ENCODE measurements around the gene CRYBA1. TPM values are rescaled to one million over a fixed set of nuclear protein-coding genes. Genes with fewer than 3 reads are reported as not detected.

CRYBA1 gene
- total and polyA plus RNA-seq, 2 donors (not counting 3 experiments of a cell fraction or from before 2014, with no cell fraction given), result not detected

DNA sequence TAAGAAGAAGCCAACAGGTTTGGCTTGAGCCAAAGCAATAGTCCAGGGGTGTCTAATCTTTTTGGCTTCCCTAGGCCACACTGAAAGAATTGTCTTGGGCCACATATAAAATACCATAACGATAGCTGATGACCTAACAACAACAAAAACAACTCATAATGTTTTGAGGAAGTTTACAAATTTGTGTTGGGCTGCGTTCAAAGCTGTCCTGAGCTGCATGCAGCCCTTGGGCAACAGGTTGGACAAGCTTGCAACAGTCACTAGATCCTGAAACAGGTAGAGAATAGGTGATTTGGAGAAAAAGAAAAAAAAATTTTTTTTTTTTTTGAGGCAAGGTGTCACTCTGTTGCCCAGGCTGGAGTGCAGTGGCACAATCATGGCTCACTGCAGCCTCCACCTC, 4.5 kb downstream of the CRYBA1 start:
- Histone ChIP-seq H3K36me3 (ENCODE audit: control insufficient read depth in 2 of 2, extremely low read depth in 1 of 2, insufficient read depth in 2 of 2, low read length in 2 of 2) (no peaks in the 10 kb centered on the region), H3K27ac (ENCODE audit: insufficient read depth, low read depth, low read length) (no peak overlapping the region), H3K9me3 (replicated peaks; ENCODE audit: control insufficient read depth, insufficient read depth, low read length) (no peaks in the 10 kb centered on the region), H3K4me3 (replicated peaks in 1 of 3; ENCODE audit: insufficient read depth in 1 of 3, low read depth in 1 of 3, low read length in 3 of 3) (no peak overlapping the region), H3K4me1 (ENCODE audit: control insufficient read depth, extremely low read depth, insufficient read depth, low read length) (peaks cover 13% of the 10 kb centered on the region), H3K9ac (replicated peaks; ENCODE audit: extremely low read depth, insufficient read depth, low read length) (no peak overlapping the region), H3K9me1 (replicated peaks; ENCODE audit: control insufficient read depth, extremely low read depth, insufficient read depth, low read length) (no peaks in the 10 kb centered on the region), H2AFZ (ENCODE audit: low read depth, low read length) (no peak overlapping the region), H3K27me3 (ENCODE audit: control insufficient read depth in 2 of 2, insufficient read depth in 2 of 2, low read length in 2 of 2) (no peaks in the 10 kb centered on the region), H4K20me1 (replicated peaks; ENCODE audit: control insufficient read depth, extremely low read depth, insufficient read depth, low read length) (peaks cover 6% of the 10 kb centered on the region), H3K79me2 (ENCODE audit: control insufficient read depth, insufficient read depth, low read length) (no peaks in the 10 kb centered on the region), H3K4me2 (ENCODE audit: insufficient read depth, low read length) (no peak overlapping the region)
- ChIA-PET POLR2A (no interaction called here), CTCF (interaction anchor here (0.9 to 4.1 kb wide), 12 partner anchors 9 to 127 kb away, joined by 3 to 42 read pairs (median 3); partner anchors contain the start of gene MYO18A)
- no peak for DNase-seq (ENCODE audit: low read depth, low spot score)
- intact Hi-C loops (cut with micrococcal nuclease), result no loop called here
- dilution Hi-C loops (cut with MboI; ENCODE audit: extremely low pct_ligation_motif_present, low sequenced_read_pairs), result no loop called here
- BruUV-seq (replicated peaks), result no TSS peak
- no peak for FAIRE-seq
- TF ChIP-seq GATA2 (IDR thresholded peaks at IDR 0.05; ENCODE audit: insufficient read depth, insufficient read length, low read depth, low read length), result no peak
- TF ChIP-seq, protein P1, sequence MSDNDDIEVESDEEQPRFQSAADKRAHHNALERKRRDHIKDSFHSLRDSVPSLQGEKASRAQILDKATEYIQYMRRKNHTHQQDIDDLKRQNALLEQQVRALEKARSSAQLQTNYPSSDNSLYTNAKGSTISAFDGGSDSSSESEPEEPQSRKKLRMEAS (IDR thresholded peaks at IDR 0.05; ENCODE audit: insufficient read depth, insufficient read length), result no peak
- TF ChIP-seq EZH2 (IDR thresholded peaks at IDR 0.05; ENCODE audit: borderline replicate concordance, low read depth, low read length, severe bottlenecking), result no peak
- TF ChIP-seq MYC (IDR thresholded peaks at IDR 0.05; ENCODE audit: low read depth, low read length), result no peak
- TF ChIP-seq POLR2AphosphoS5 (IDR thresholded peaks at IDR 0.05; ENCODE audit: insufficient read depth, low read depth, low read length), result no peak
- no peak for TF ChIP-seq POLR2A (IDR thresholded peaks at IDR 0.05; ENCODE audit: low read depth, low read length)
- TF ChIP-seq JUN (IDR thresholded peaks at IDR 0.05; ENCODE audit: borderline replicate concordance, insufficient read depth, insufficient read length, low read depth), result no peak
- no peak for TF ChIP-seq CTCF (IDR thresholded peaks at IDR 0.05; ENCODE audit: extremely low read depth in 1 of 2, insufficient read depth in 1 of 2, low read depth in 1 of 2, low read length in 2 of 2)
- TF ChIP-seq FOS (IDR thresholded peaks at IDR 0.05; ENCODE audit: borderline replicate concordance, insufficient read depth, low read length), result no peak
